Suppressor macrophage (primary cell): ENCODE results near the gene NSF.
A peak's percentile ranks its signal among the peaks of the same experiment; 100 is the strongest.
"Not testable (repeated sequence)": the region's sequence is repeated elsewhere in the genome, so short reads cannot be mapped to it uniquely, and the experiment has no call there.

Experiments
- DNase-seq, 4 experiments: peaks; one replicate each; pipeline ENCODE4 v3.0.0-alpha.2; 2020 to 2022

The NSF gene

GRCh38 chr17:46628753-46629436 is 38.4 kb downstream of the NSF start:
- DNase-seq = not testable (repeated sequence)

GRCh38 chr17:46632146-46632545 is 41.7 kb downstream of the NSF start:
- not testable (repeated sequence) for DNase-seq

GRCh38 chr17:46634844-46635243 is 44.4 kb downstream of the NSF start:
- not testable (repeated sequence) for DNase-seq

GRCh38 chr17:46641861-46642656 is 51.6 kb downstream of the NSF start:
- DNase-seq = not testable (repeated sequence)

GRCh38 chr17:46647251-46647650 is 56.8 kb downstream of the NSF start:
- not testable (repeated sequence) for DNase-seq

DNA sequence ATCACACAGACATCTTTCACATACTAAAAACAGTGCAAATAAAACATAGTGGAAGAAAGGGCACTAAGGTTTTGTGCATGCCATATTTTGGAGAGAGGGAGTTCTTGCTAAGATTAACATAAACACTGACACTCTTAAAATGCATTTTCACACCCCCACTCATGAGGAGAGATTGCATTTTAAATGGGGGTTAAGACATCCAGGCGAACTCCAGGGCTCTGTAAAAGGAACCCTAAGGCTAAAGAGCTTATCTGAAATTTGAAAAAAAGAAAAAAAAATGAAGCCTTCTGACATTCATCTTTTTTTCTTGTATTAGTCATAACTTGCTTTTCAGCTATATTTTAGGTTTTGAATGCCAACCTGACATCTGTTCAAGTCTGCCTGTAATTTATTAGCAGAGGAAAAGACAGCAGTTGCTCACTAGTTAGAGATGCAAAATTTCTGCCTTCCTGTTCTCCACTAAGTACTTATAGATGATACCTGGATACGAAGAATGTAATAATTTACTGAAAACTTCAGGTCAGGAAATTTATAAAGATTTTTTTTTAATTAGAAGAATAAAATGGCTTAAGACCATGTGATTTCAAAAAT is 57.3 kb downstream of the NSF start:
- not testable (repeated sequence) for DNase-seq

DNA sequence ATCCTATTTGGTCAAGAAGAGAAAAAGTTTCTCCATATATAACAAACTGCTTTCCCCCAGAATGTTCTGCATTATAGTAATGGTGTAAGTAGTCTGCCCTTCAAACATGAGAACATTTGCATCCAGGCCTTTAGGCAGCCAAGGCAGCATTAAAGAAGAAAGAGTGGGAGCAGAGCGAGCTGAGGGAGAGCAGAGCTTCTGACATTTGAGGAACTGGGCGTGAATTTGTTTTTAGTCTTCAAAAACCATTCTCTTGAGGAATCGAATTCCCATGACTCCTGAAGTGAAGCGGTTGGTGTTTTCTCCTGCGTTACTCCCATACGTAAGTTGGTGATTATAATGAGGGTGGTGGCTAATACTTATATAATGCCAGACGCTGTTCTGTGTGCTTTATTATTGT is 58.8 kb downstream of the NSF start:
- peak in 2 of 4 experiments; percentile 0 to 1 for DNase-seq

GRCh38 chr17:46652024-46652643 is 61.7 kb downstream of the NSF start:
- not testable (repeated sequence) for DNase-seq

GRCh38 chr17:46658235-46658634 is 67.8 kb downstream of the NSF start:
- not testable (repeated sequence) for DNase-seq

DNA sequence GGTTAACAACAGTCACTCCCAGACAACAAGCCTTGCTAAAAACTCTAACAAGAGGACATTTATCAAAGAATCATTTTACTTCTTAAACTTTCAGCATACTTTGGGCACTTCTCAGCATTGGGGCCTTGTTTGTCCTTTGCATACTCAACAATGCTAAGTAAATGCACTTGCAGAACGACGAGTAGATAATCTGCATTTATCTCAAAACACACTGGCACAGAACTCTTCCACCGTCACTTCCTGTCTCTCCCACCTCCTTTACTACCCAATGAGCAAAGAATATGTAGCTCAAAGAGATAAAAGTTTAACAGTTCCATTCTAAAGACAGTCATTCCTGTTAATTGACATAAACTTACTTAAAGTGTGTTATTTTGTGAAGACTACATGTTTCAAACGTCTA is 69.2 kb downstream of the NSF start:
- not testable (repeated sequence) for DNase-seq

DNA sequence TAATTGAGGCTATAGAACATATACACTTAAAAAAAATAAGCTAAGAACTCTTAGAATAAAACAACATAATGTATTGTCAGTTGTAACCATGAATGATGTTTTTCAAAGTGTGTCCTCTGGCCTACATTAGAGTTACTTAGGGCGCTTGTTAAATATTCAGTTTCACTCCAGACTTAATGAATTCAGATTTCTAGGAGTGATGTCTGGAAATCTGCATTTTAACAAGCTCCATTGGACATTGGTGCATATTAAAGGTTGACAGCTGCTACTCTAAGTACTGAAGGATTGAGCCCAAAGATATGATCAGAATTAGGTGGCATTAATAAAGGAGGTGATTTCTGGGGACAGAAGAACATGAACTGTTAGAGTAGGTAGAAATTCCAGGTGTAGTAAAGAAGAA is 72.7 kb downstream of the NSF start:
- DNase-seq = not testable (repeated sequence)

- DNase-seq = not testable (repeated sequence)
Measured at GRCh38 chr17:46663552-46663951, 73.1 kb downstream of the NSF start.

GRCh38 chr17:46665969-46666368 is 75.5 kb downstream of the NSF start:
- DNase-seq = not testable (repeated sequence)

- not testable (repeated sequence) for DNase-seq
Measured at GRCh38 chr17:46670789-46671188, 80.3 kb downstream of the NSF start.

DNA sequence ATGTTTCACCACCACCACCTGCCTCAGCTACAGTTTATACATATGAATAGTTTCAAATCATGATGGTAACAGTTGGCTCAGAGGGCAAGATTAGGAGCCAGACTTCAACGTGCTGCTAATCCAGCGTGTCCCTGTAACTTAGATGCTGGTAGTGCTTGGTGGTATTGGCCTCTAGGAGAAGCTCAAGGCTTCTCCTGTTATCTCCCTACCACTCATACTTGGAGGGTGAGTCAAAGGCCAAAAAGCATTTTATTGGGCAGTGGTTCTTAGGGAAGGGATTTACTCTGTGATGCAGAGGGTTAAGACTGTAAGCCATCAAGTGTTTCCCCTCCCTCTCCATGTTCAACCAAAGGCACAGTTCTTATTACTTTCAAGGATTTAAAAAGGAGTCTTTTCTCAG is 82.3 kb downstream of the NSF start:
- not testable (repeated sequence) for DNase-seq

DNA sequence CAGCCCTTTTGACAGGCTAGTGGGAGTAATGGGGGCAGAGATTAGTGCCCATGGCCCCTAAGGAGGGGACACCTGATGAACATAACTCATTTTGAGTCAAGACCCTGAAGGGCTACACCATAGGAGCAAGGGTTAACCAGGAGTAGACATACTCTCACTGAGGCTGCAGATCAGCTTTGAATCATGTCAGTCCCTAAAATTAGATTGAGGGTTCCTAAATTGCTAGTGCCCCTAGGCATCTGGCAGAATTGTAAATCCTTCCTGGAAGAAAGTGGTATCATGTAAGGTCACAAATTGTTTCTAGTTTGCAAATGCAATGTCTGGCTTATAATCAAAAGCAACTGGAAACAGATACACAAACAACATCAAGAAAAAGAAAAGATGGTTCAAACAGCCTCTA is 87.3 kb downstream of the NSF start:
- DNase-seq = not testable (repeated sequence)

- not testable (repeated sequence) for DNase-seq
Measured at GRCh38 chr17:46683653-46684052, 93.2 kb downstream of the NSF start.

DNA sequence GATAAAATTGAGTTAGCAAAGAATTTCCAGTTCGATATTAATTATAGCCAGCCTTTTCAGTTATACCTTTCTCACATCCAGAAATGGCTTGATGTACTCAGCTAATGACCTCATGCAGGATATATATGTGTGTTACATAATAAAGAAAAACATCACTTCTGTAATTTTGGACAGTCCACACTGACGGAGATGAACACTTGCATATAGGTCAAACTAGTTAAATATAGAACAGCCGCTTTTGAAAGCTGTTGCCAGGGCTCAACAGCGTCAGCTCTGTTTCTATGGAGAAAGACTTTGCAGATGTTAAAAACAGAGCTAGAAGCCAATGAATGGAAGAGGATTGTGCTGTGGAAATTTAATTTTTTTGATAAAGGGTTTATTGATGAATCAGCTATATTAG is 94.8 kb downstream of the NSF start:
- DNase-seq = peak; percentile 21 to 68 (median 36)

- not testable (repeated sequence) for DNase-seq
Measured at GRCh38 chr17:46692196-46692595, 101.7 kb downstream of the NSF start.

DNA sequence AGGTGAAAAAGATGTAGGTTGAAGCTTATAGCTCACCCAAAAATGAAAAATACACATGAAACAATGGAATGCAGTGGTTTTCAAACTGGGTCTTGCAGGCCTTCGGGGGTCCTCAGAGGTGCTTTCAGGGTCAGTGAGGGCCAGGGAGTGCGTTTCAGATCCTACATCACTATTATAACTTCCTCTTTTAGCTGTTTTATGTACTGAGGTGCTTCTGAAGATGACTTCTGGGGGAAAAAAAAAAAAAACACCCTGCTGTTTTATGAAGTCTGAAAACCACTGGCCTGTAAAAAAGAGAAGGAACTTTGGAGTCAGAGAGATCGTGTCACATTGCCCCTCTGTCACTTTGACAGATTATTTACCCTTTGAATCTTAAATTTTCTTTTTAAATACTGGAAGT is 102.8 kb downstream of the NSF start:
- not testable (repeated sequence) for DNase-seq

DNA sequence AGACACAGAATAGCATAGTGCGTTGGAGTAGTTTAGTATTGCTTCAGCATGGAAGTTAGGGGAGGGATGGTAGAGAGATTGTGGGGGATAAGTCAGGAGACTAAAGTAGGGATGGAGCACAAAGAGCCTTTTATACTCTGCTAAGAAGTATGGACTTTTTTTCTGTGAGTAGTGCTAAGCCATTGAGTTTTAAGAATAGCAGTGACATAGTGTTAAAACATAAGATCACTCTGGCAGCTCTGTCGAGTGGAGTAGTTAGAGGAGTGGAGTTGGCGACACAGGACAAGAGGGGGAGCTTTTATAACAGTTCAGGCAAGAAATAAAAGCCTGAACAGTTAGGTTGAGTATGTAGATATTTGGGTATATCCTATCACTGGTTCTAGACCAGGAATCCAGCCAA is 106.1 kb downstream of the NSF start:
- not testable (repeated sequence) for DNase-seq

- DNase-seq = not testable (repeated sequence)
Measured at GRCh38 chr17:46699014-46699413, 108.5 kb downstream of the NSF start.

GRCh38 chr17:46717999-46718398 is 127.5 kb downstream of the NSF start:
- no peak for DNase-seq
